Effector memory CD4-positive, alpha-beta T cell (primary cell): ENCODE measurements around the gene WNT3.

Source experiments
- DNase-seq, 3 donors: peaks; one replicate each; pipeline ENCODE4 v3.0.0-alpha.2; 2020
- H3K27ac ChIP-seq: 2 replicates; pipeline ENCODE4 v1.7.0; 2013; ENCODE audit warnings: mild to moderate bottlenecking, low read length, moderate library complexity; ENCODE audit not compliant: insufficient read depth, poor library complexity, severe bottlenecking
- H3K27me3 ChIP-seq: replicated peaks from 2 replicates; pipeline ENCODE4 v1.7.0; 2013; ENCODE audit warnings: mild to moderate bottlenecking, low read length; ENCODE audit not compliant: insufficient read depth, control insufficient read depth, poor library complexity, severe bottlenecking
- H3K36me3 ChIP-seq: 2 replicates; pipeline ENCODE4 v1.7.0; 2013; ENCODE audit warnings: mild to moderate bottlenecking, low read length, moderate library complexity; ENCODE audit not compliant: control insufficient read depth, insufficient read depth
- H3K4me1 ChIP-seq: 2 replicates; pipeline ENCODE4 v1.7.0; 2013; ENCODE audit warnings: low read length, mild to moderate bottlenecking; ENCODE audit not compliant: control insufficient read depth, insufficient read depth, poor library complexity, severe bottlenecking
- H3K4me3 ChIP-seq: 2 replicates; pipeline ENCODE4 v1.7.0; 2013; ENCODE audit warnings: low read length, low read depth, mild to moderate bottlenecking; ENCODE audit not compliant: insufficient read depth, poor library complexity, severe bottlenecking
- H3K9me3 ChIP-seq: 2 replicates; pipeline ENCODE4 v1.7.0; 2013; ENCODE audit warnings: mild to moderate bottlenecking, low read length, moderate library complexity; ENCODE audit not compliant: control insufficient read depth

WNT3 gene

GRCh38 chr17:46837521-46837920 lies 19.0 kb upstream of the WNT3 start:
- no peak for DNase-seq
- Histone ChIP-seq H3K9me3 (no peaks in the 10 kb centered on the region), H3K36me3 (no peaks in the 10 kb centered on the region), H3K27me3 (peaks cover 12% of the 10 kb centered on the region), H3K27ac (no peak overlapping the region), H3K4me1 (no peaks in the 10 kb centered on the region), H3K4me3 (no peak overlapping the region)

- Histone ChIP-seq H3K4me1 (no peaks in the 10 kb centered on the region), H3K36me3 (no peaks in the 10 kb centered on the region), H3K9me3 (no peaks in the 10 kb centered on the region), H3K4me3 (no peak overlapping the region), H3K27ac (no peak overlapping the region), H3K27me3 (peaks cover 11% of the 10 kb centered on the region)
- no peak for DNase-seq
These were observed 18.0 kb upstream of the WNT3 start for GRCh38 chr17:46836500-46836899.

DNA sequence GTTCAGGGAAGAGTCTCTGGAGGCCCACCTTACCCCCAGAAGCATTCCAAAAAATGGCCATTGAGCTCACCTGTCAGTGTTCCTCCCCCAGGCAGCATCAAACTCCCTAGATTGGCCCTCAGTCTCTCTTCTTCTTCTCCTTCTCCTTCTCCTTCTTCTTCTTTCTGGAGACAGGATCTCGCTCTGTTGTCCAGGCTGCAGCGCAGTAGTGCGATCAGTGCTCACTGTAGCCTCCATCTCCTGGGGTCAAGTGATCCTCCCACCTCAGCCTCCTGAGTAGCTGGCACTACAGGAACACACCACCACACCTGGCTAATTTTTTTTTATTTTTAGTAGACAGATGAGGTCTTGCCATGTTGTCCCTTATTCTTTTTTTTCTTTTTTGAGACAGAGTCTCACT lies 16.4 kb upstream of the WNT3 start:
- Histone ChIP-seq H3K27ac (no peak overlapping the region), H3K4me3 (no peak overlapping the region), H3K4me1 (no peaks in the 10 kb centered on the region), H3K9me3 (no peaks in the 10 kb centered on the region), H3K36me3 (no peaks in the 10 kb centered on the region), H3K27me3 (peaks cover 3% of the 10 kb centered on the region)
- no peak for DNase-seq

GRCh38 chr17:46833840-46834208 lies 15.3 kb upstream of the WNT3 start:
- H3K4me1 ChIP-seq, result no peaks in the 10 kb centered on the region
- H3K4me3 ChIP-seq, result no peak overlapping the region
- H3K27ac ChIP-seq, result no peak overlapping the region
- no peaks in the 10 kb centered on the region for H3K36me3 ChIP-seq
- H3K9me3 ChIP-seq, result no peaks in the 10 kb centered on the region
- peaks cover 3% of the 10 kb centered on the region for H3K27me3 ChIP-seq
- DNase-seq, result no peak

DNA sequence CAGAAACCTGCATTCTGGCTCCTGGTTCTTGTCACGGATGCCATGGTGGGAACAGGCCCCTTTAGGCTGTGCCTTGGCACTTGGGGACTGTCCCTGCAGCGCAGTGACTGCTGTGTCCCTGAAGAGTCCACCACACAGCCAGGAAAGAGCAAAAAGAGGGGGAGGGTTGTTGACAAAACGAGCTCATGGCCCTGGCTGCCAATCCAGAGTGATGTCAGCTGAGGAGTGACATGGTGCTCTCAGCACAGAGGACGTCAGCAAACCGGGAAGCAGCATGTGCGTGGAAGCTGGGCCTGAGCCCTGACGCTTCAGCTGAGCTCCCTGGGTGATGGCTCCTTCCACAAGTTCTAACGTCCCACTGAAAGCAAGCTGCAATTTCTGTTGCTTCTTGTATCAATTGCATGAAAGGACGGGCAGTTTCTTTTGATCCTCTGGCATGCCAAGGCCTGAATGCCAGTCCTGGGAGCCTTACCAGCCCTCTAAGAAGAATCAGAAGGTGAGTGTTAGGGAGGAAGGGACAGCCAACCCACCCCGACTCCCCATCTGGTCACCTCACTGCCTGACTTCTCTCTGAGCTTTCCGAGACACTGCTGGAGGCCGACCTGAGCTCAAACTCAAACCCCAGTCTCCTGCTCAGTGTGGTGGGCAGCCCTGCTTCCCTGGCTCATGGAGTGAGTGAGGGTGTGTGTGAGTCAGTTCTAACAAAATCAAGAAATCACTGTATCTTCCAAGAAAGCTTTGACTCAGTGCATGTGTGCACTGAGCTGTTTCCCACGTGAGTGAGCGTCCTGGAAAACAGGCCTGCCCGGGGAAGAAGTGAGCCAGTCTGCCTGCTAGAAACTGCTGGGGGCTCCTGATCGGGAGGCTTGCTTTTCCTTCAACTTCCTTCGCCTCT lies 14.7 kb upstream of the WNT3 start:
- no peaks in the 10 kb centered on the region for H3K4me1 ChIP-seq
- peaks cover 3% of the 10 kb centered on the region for H3K27me3 ChIP-seq
- no peaks in the 10 kb centered on the region for H3K36me3 ChIP-seq
- H3K27ac ChIP-seq, result no peak overlapping the region
- H3K9me3 ChIP-seq, result no peaks in the 10 kb centered on the region
- no peak for DNase-seq
- no peak overlapping the region for H3K4me3 ChIP-seq

DNA sequence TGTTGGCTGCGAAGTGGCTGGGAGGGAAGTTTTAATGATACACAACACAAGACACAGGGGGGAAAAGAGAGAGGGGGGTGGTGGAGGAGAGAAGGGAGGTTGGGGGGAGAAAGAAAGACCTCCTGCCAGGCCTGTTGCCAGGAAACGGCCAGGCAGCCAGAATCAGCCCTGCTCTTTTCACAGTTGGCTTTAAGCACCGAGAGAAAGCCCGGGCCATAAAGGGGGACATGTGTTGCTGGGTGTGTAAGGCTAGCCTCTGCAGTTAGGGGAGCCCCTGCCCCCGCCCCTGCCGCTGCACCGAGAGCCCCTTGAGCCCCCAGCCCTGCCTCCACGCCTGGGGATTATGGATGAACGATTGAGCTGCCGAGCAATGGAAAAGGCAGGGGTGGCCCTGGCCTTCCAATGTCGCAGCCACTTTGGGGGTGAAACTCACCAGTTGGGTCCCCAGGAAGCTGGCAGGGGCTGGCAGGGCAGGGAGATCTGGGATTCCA lies 13.9 kb upstream of the WNT3 start:
- no peaks in the 10 kb centered on the region for H3K36me3 ChIP-seq
- no peak overlapping the region for H3K4me3 ChIP-seq
- no peaks in the 10 kb centered on the region for H3K4me1 ChIP-seq
- H3K9me3 ChIP-seq, result no peaks in the 10 kb centered on the region
- peaks cover 3% of the 10 kb centered on the region for H3K27me3 ChIP-seq
- DNase-seq, result no peak
- no peak overlapping the region for H3K27ac ChIP-seq

DNA sequence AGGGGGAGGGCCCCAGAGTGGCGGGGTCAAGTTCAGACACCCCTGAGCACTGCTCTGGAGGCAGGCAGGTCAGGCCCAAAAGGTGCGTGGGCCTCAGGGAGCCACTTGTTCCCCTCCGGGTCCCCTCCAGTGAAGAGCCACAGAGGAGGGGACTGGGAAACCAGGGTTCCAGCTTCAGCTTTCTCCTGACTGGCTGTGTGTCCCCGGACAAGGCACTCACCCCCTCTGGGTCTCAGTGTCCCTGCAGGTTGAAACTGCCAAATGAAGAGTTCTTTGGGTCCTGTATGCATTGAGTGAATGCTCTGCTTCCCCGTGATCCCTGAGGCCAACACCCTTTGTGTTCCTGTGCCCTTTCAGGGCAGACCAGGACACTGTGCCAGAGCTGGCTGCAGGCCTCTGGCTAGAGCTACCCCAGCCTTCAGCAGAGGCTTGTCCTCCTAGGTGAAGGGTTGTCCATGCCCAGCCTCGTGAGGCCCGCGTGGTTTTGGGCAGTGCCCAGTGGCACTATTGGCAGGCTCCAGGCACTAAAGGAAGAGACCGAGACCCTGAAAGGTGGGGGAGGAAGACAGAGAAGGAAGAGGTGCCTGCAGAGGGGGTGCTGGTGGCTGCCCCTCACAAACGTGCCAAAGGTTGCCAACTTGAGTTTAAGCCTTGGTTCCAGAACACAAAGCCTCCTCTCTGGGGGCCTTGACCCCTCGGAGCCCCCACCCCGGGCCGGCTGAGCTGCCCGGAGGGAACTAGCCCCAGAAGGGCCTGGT lies 13.3 kb upstream of the WNT3 start:
- H3K27ac ChIP-seq, result no peak overlapping the region
- no peaks in the 10 kb centered on the region for H3K4me1 ChIP-seq
- H3K4me3 ChIP-seq, result no peak overlapping the region
- no peak for DNase-seq
- peaks cover 3% of the 10 kb centered on the region for H3K27me3 ChIP-seq
- H3K36me3 ChIP-seq, result no peaks in the 10 kb centered on the region
- H3K9me3 ChIP-seq, result no peaks in the 10 kb centered on the region

DNA sequence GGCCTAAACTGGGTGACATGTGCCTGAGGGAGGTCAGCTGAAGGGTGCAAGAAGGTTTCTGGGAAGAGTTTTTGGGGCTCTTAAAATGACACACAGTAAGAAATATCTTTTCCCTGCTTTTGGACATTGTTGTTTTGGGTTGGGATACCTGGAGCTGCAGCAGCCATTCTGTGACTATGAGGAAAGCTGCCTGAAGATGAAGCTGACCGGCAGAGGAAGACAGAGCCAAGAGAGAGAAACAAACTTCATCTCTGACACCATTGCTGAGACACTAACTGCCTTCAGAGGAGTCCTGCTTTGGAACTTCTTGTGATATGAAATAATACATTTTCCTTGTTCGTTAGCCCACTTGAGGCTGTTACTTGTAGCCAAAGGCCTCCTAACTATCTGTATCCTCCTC lies 8.8 kb upstream of the WNT3 start:
- peaks cover 4% of the 10 kb centered on the region for H3K27me3 ChIP-seq

DNA sequence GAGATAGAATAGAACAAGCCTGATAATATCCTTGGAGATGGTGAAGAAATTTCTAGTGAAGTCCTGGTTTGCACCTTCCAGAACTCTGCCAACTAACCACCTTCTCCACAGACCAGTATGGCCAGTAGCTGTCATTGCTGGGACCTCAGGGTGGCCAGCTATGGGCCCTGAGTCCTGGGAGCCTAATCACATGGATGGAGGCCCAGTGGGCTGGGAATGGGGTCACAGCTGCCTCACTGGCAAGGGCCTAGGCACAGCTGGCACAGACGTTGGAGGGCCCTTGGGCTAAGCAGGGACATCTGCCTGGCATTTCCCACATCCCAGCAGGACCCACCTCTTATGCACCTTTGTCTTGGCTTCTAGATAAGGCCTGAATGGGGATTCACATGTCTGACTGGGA lies 7.6 kb upstream of the WNT3 start:
- Histone ChIP-seq H3K4me1 (no peaks in the 10 kb centered on the region), H3K27ac (no peak overlapping the region), H3K9me3 (no peaks in the 10 kb centered on the region), H3K4me3 (no peak overlapping the region), H3K27me3 (peaks cover 8% of the 10 kb centered on the region), H3K36me3 (no peaks in the 10 kb centered on the region)
- DNase-seq, result no peak

More for the DNA sequence above, 8.8 kb upstream of the WNT3 start:
- Histone ChIP-seq H3K36me3 (no peaks in the 10 kb centered on the region), H3K9me3 (no peaks in the 10 kb centered on the region), H3K4me3 (no peak overlapping the region), H3K27ac (no peak overlapping the region), H3K4me1 (no peaks in the 10 kb centered on the region)
- no peak for DNase-seq

- Histone ChIP-seq H3K36me3 (no peaks in the 10 kb centered on the region), H3K4me1 (peaks cover 12% of the 10 kb centered on the region), H3K27me3 (peaks cover 32% of the 10 kb centered on the region), H3K9me3 (no peaks in the 10 kb centered on the region), H3K27ac (no peak overlapping the region), H3K4me3 (no peak overlapping the region)
- DNase-seq, result no peak
These were observed 5.2 kb upstream of the WNT3 start for GRCh38 chr17:46823657-46824056.
